ENCODE data around the gene KRTAP22-1. TPM values are rescaled to one million over a fixed set of nuclear protein-coding genes. Genes with fewer than 3 reads are reported as not detected.

Gene KRTAP22-1
- total RNA-seq, 2 experiments from 2014 or later: not detected

- Mint-ChIP-seq H3K9me3 (peaks cover 1% of the 10 kb centered on the region), H3K36me3 (no peaks in the 10 kb centered on the region), H3K4me1 (no peaks in the 10 kb centered on the region), H3K4me3 (no peak overlapping the region), H3K27ac (no peak overlapping the region), H3K27me3 (no peaks in the 10 kb centered on the region)
- ATAC-seq (ENCODE audit: low read depth): no peak
- no peak for DNase-seq
- POLR2A ChIA-PET: no interaction called here
Measured at GRCh38 chr21:30646904-30647414, 46.1 kb downstream of the KRTAP22-1 start.

Other genes starting within 250 kb of the KRTAP22-1 start
- gene KRTAP13-2, start 228.8 kb upstream of the KRTAP22-1 start, total RNA-seq: not detected
- gene KRTAP13-1, start 205.1 kb upstream of the KRTAP22-1 start, total RNA-seq: not detected
- not detected for gene KRTAP13-3, start 175.2 kb upstream of the KRTAP22-1 start, total RNA-seq
- gene KRTAP13-4, start 170.9 kb upstream of the KRTAP22-1 start, total RNA-seq: not detected
- not detected for gene KRTAP15-1, start 160.8 kb upstream of the KRTAP22-1 start, total RNA-seq
- not detected for gene KRTAP19-1, start 120.7 kb upstream of the KRTAP22-1 start, total RNA-seq
- gene KRTAP19-2, start 113.7 kb upstream of the KRTAP22-1 start, total RNA-seq: not detected
- not detected for gene KRTAP19-3, start 109.1 kb upstream of the KRTAP22-1 start, total RNA-seq
- not detected for gene KRTAP19-4, start 103.9 kb upstream of the KRTAP22-1 start, total RNA-seq
- gene KRTAP19-5, start 98.9 kb upstream of the KRTAP22-1 start, total RNA-seq: not detected
- not detected for gene KRTAP19-6, start 59.2 kb upstream of the KRTAP22-1 start, total RNA-seq
- gene KRTAP19-7, start 39.8 kb upstream of the KRTAP22-1 start, total RNA-seq: not detected
- not detected for gene KRTAP22-2, start 10.7 kb upstream of the KRTAP22-1 start, total RNA-seq
- gene KRTAP6-3, start 8.6 kb upstream of the KRTAP22-1 start, total RNA-seq: not detected
- gene KRTAP6-2, start 2.2 kb upstream of the KRTAP22-1 start, total RNA-seq: not detected
- gene KRTAP6-1, start 12.8 kb downstream of the KRTAP22-1 start, total RNA-seq: not detected
- gene KRTAP20-1, start 15.3 kb downstream of the KRTAP22-1 start, total RNA-seq: not detected
- gene KRTAP20-4, start 19.5 kb downstream of the KRTAP22-1 start, total RNA-seq: not detected
- not detected for gene KRTAP20-2, start 34.1 kb downstream of the KRTAP22-1 start, total RNA-seq
- gene KRTAP20-3, start 41.8 kb downstream of the KRTAP22-1 start, total RNA-seq: not detected
- gene KRTAP21-3, start 117.7 kb downstream of the KRTAP22-1 start, total RNA-seq: not detected
- gene KRTAP21-2, start 146.2 kb downstream of the KRTAP22-1 start, total RNA-seq: not detected
- not detected for gene KRTAP21-1, start 154.3 kb downstream of the KRTAP22-1 start, total RNA-seq
- not detected for gene KRTAP8-1, start 212.2 kb downstream of the KRTAP22-1 start, total RNA-seq
- not detected for gene KRTAP7-1, start 228.7 kb downstream of the KRTAP22-1 start, total RNA-seq